ENCODE results near the gene PDZD2. TPM values are rescaled to one million over a fixed set of nuclear protein-coding genes. Genes with fewer than 3 reads are reported as not detected.

PDZD2 gene
- total RNA-seq, 1 experiment from 2014 or later, result 2.2 TPM

DNA sequence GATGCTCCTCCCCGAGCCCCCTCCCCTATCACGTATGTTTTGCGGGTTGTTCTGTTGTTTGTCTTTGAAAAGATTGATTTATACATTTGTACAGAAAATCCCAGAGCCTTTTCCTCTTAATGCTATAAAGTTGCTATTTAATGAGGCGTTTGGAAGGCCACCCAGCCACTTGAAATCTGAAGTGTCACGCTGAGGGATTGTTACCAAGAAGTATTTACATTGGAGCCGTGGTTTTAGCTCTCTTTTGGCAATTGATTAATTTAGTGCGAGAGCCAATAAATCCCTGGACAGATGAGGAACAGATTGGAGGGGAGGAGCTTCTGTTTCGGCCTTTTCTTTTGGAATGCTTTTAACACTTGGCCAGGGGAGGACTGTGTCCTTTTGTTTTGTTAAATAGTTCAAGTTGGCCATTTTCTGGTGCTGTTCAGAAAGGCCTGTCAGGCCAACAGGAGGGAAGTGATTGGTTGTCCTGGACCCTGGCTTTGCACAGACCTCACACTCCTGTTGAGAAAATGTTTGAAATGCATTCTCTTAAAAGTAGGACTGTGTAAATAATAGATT lies 250.2 kb downstream of the PDZD2 start:
- intact Hi-C loops (cut with micrococcal nuclease; ENCODE audit: unreplicated experiment), result no loop called here
- Histone ChIP-seq H3K4me3 (ENCODE audit: low read depth, low read length, poor library complexity, severe bottlenecking) (no peak overlapping the region), H3K27ac (ENCODE audit: low read depth, low read length, poor library complexity, severe bottlenecking) (no peak overlapping the region), H3K36me3 (ENCODE audit: insufficient read depth, low read length, poor library complexity, severe bottlenecking) (no peaks in the 10 kb centered on the region), H3K27me3 (replicated peaks; ENCODE audit: insufficient read depth, low read depth, low read length, poor library complexity) (no peaks in the 10 kb centered on the region), H3K4me1 (ENCODE audit: insufficient read depth, low read length, poor library complexity, severe bottlenecking) (no peaks in the 10 kb centered on the region), H3K9me3 (ENCODE audit: low read depth, low read length, poor library complexity, severe bottlenecking) (no peaks in the 10 kb centered on the region)
- no peak for TF ChIP-seq EZH2 (IDR thresholded peaks at IDR 0.05; ENCODE audit: borderline replicate concordance, low read depth, low read length, poor library complexity, severe bottlenecking)
- TF ChIP-seq, protein P1, sequence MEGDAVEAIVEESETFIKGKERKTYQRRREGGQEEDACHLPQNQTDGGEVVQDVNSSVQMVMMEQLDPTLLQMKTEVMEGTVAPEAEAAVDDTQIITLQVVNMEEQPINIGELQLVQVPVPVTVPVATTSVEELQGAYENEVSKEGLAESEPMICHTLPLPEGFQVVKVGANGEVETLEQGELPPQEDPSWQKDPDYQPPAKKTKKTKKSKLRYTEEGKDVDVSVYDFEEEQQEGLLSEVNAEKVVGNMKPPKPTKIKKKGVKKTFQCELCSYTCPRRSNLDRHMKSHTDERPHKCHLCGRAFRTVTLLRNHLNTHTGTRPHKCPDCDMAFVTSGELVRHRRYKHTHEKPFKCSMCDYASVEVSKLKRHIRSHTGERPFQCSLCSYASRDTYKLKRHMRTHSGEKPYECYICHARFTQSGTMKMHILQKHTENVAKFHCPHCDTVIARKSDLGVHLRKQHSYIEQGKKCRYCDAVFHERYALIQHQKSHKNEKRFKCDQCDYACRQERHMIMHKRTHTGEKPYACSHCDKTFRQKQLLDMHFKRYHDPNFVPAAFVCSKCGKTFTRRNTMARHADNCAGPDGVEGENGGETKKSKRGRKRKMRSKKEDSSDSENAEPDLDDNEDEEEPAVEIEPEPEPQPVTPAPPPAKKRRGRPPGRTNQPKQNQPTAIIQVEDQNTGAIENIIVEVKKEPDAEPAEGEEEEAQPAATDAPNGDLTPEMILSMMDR (conservative IDR thresholded peaks at IDR 0.05; ENCODE audit: low read depth, low read length), result no peak
- CTCF ChIA-PET, result no interaction called here
- no TSS peak for BruUV-seq (replicated peaks)
- POLR2A ChIA-PET (ENCODE audit: low non-redundant PET), result no interaction called here
- no peak for DNase-seq (ENCODE audit: low spot score)

DNA sequence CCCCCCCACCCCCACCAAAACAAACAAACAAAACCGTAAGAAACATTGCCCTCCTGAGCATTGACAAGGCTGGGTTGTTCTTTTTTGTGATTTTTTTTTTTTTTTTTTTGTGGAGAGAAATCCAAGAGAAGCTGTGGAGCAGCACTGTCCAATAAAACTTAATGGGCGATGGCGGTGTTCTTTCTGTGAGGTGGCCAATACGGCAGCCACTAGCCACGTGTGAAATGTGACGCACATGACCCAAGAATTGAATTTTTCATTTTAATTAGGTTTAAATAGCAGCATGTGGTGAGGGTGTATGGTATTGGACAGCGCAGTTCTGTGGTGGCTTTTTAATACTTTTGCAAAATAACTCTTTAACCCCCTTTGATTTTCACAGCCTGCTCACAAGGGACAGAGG lies 251.1 kb downstream of the PDZD2 start:
- intact Hi-C loops (cut with micrococcal nuclease; ENCODE audit: unreplicated experiment), result no loop called here

DNA sequence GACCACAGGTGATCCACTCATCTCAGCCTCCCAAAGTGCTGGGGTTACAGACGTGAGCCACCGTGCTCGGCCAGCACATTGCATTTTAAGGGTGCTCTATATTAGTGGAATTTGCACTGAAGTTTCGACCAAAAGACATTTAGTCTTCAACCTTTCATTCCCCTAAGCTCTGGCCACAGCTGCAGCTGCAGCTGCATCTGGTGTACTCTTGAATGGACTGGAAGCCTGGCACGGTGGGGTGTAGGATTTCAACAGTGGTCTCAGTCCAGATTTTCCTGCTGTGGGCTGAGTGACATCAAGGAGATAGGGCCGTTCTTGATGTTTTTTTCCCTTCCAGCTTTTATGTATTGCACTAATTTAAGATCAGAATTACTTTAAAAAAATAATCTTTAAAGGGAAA lies 255.2 kb downstream of the PDZD2 start:
- TF ChIP-seq, protein P1 (conservative IDR thresholded peaks at IDR 0.05; ENCODE audit: low read depth, low read length), result no peak
- no peak for TF ChIP-seq EZH2 (IDR thresholded peaks at IDR 0.05; ENCODE audit: borderline replicate concordance, low read depth, low read length, poor library complexity, severe bottlenecking)
- no peak overlapping the region for H3K27ac ChIP-seq (ENCODE audit: low read depth, low read length, poor library complexity, severe bottlenecking)
- no peaks in the 10 kb centered on the region for H3K27me3 ChIP-seq (replicated peaks; ENCODE audit: insufficient read depth, low read depth, low read length, poor library complexity)
- H3K36me3 ChIP-seq (ENCODE audit: insufficient read depth, low read length, poor library complexity, severe bottlenecking), result no peaks in the 10 kb centered on the region
- H3K4me3 ChIP-seq (ENCODE audit: low read depth, low read length, poor library complexity, severe bottlenecking), result no peak overlapping the region
- ChIA-PET POLR2A (ENCODE audit: low non-redundant PET) (no interaction called here), CTCF (no interaction called here)
- DNase-seq (ENCODE audit: low spot score), result no peak
- intact Hi-C loops (cut with micrococcal nuclease; ENCODE audit: unreplicated experiment), result no loop called here
- no TSS peak for BruUV-seq (replicated peaks)
- no peaks in the 10 kb centered on the region for H3K4me1 ChIP-seq (ENCODE audit: insufficient read depth, low read length, poor library complexity, severe bottlenecking)
- H3K9me3 ChIP-seq (ENCODE audit: low read depth, low read length, poor library complexity, severe bottlenecking), result no peaks in the 10 kb centered on the region

More for the DNA sequence above, 251.1 kb downstream of the PDZD2 start:
- Histone ChIP-seq H3K27ac (ENCODE audit: low read depth, low read length, poor library complexity, severe bottlenecking) (no peak overlapping the region), H3K4me3 (ENCODE audit: low read depth, low read length, poor library complexity, severe bottlenecking) (no peak overlapping the region), H3K9me3 (ENCODE audit: low read depth, low read length, poor library complexity, severe bottlenecking) (no peaks in the 10 kb centered on the region), H3K36me3 (ENCODE audit: insufficient read depth, low read length, poor library complexity, severe bottlenecking) (no peaks in the 10 kb centered on the region), H3K27me3 (replicated peaks; ENCODE audit: insufficient read depth, low read depth, low read length, poor library complexity) (no peaks in the 10 kb centered on the region), H3K4me1 (ENCODE audit: insufficient read depth, low read length, poor library complexity, severe bottlenecking) (no peaks in the 10 kb centered on the region)
- BruUV-seq (replicated peaks), result no TSS peak
- ChIA-PET CTCF (no interaction called here), POLR2A (ENCODE audit: low non-redundant PET) (no interaction called here)
- TF ChIP-seq EZH2 (IDR thresholded peaks at IDR 0.05; ENCODE audit: borderline replicate concordance, low read depth, low read length, poor library complexity, severe bottlenecking), result no peak
- TF ChIP-seq, protein P1 (conservative IDR thresholded peaks at IDR 0.05; ENCODE audit: low read depth, low read length), result no peak
- DNase-seq (ENCODE audit: low spot score), result no peak
